G401 (cell line): ENCODE data around the gene PACS2. TPM values are rescaled to one million over a fixed set of nuclear protein-coding genes. Genes with fewer than 3 reads are reported as not detected.
"Not testable (repeated sequence)": the region's sequence is repeated elsewhere in the genome, so short reads cannot be mapped to it uniquely, and the experiment has no call there.

ENCODE experiments used
- DNase-seq: peaks from one replicate; pipeline ENCODE4 v3.0.0-alpha.2; 2015; ENCODE audit warnings: low spot score
- in situ Hi-C: cut with HindIII; loops from 2 replicates; pipeline ENCODE4 v1.10.0; 2016; ENCODE audit warnings: low sequenced_read_pairs, mixed read lengths
- total RNA-seq: library from RNA; depleted of rRNA; stranded (reverse); fragments of >200 nt; shearing (Covaris generic); gene quantifications from 2 replicates; pipeline ENCODE4 v1.2.3, GENCODE V29; 2014

Gene PACS2
- total RNA-seq, 1 experiment from 2014 or later = 50.7 TPM

GRCh38 chr14:105328070-105328677 is 13.6 kb downstream of the PACS2 start:
- DNase-seq = no peak
- in situ Hi-C loops = no loop called here

- DNase-seq = peak; percentile 11
- in situ Hi-C loops = no loop called here
Observed at GRCh38 chr14:105328678-105329390, 14.3 kb downstream of the PACS2 start.

GRCh38 chr14:105329411-105330150 is 15.0 kb downstream of the PACS2 start:
- DNase-seq = no peak

GRCh38 chr14:105330491-105330895 is 15.9 kb downstream of the PACS2 start:
- DNase-seq = peak; percentile 11
- in situ Hi-C loops = no loop called here

More at GRCh38 chr14:105329411-105330150, 15.0 kb downstream of the PACS2 start:
- in situ Hi-C loops = no loop called here

GRCh38 chr14:105331575-105332349 is 17.2 kb downstream of the PACS2 start:
- in situ Hi-C loops = no loop called here
- no peak for DNase-seq

- no peak for DNase-seq
- in situ Hi-C loops = no loop called here
Observed at GRCh38 chr14:105332350-105332874, 17.9 kb downstream of the PACS2 start.

GRCh38 chr14:105333020-105333490 is 18.5 kb downstream of the PACS2 start:
- DNase-seq = no peak
- in situ Hi-C loops = no loop called here

- DNase-seq = peak; percentile 8
- in situ Hi-C loops = no loop called here
Observed at GRCh38 chr14:105333613-105334364, 19.2 kb downstream of the PACS2 start.

GRCh38 chr14:105334383-105335230 is 20.1 kb downstream of the PACS2 start:
- no peak for DNase-seq
- in situ Hi-C loops = no loop called here

GRCh38 chr14:105335231-105335542 is 20.6 kb downstream of the PACS2 start:
- in situ Hi-C loops, DNase-seq: not testable (repeated sequence)

- DNase-seq = peak; percentile 29
- in situ Hi-C loops = no loop called here
Observed at GRCh38 chr14:105335735-105336476, 21.4 kb downstream of the PACS2 start.

- in situ Hi-C loops = no loop called here
- no peak for DNase-seq
Observed at GRCh38 chr14:105336477-105337287, 22.1 kb downstream of the PACS2 start.

- in situ Hi-C loops = no loop called here
- DNase-seq = no peak
Observed at GRCh38 chr14:105337433-105337832, 22.9 kb downstream of the PACS2 start.

- DNase-seq = peak; percentile 19
- in situ Hi-C loops = no loop called here
Observed at GRCh38 chr14:105337966-105338741, 23.6 kb downstream of the PACS2 start.

GRCh38 chr14:105340821-105341733 is 26.5 kb downstream of the PACS2 start:
- DNase-seq = no peak
- in situ Hi-C loops = no loop called here
